Ammon's horn (tissue), 1 donor: ENCODE measurements around the gene REEP1.

Experiments
- DNase-seq: peaks from one replicate; pipeline ENCODE4 v3.0.0-alpha.2; 2016; ENCODE audit warnings: low spot score

The REEP1 gene

DNA sequence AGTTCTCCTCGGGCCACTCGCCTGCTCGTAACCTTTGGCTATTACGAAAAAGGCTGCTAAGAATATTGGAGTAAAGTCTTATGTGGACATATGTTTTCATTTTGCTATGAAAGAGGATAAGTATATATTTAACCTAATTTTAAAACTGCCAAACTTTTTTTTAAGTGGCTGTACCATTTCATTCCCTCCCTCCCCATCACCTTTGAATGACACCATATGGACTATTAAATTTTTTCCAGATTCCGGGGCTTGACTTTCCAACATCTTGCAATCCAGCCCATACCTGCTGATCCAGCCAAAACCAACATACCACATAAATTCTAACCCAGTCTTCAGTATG is 31.5 kb downstream of the REEP1 start:
- DNase-seq: no peak

DNA sequence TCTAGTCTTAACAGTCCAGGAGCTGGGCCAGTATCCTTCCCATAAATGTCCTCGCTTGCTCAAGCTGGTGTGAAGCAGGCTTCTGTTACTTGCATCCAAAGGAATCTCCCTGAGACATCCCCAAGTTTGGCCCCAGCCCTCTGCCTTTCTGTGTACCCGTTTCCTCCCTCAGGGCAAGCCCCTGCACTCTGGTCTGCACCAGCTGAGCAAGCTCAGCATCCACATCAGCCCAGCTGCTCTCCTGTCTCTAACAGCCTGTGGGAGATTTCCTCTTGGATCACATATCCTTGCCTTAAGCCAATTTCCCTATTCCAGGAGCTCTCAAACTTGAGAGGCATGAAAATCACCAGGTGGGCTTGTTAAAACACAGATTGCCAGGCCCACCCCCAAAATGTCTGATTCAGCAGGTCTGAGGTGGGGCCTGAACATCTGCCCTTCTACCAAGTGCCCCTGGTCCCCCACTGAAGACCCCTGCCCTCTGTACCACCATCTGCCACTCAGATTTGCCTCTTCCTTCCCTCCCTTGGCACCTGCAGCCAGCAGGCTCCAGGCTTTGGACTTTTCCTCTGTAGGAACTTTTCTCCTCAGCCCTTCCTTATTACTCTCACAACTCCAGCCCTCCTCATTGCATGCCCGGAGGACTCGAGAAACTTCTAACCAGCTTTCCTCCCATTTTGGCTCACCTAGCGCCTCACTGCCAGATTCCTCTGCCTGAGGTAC is 32.1 kb downstream of the REEP1 start:
- DNase-seq: no peak

DNA sequence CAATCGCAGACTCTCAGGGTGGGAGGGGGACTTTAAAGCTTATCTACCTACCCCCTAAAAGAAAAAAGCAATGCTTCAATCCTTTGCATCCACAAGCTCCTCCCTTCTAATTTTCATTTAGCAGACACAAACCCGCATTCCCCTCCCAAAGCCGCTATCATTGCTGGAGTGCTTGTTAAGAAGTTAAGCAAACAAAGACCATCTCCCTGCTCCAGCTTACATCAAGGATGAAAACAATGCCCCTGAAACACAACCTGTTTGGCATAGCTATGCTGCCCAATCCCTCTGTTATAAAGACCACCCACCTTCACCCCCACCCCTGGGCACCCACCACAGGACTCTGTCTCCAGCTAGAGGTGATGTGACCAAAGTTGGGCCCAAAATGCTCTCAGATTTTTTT is 33.0 kb downstream of the REEP1 start:
- DNase-seq: no peak

DNA sequence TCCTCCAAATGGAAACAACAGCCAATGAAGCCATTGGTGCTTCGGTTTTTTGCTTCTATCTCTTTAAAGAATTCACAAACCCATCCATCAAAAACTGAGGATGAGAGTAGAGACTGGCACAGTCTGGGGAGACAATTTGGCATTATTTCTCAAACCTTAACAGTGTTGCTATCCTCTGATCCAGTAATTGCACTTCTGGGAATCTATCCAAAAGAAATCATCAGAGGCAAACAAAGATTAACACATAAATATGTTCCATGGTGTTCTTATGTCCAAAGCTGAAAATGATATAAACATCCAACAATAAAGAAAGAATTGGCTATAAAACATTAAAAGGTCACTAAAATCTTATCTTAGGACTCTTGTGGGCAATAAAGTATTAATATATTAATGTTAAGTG is 35.1 kb downstream of the REEP1 start:
- DNase-seq: no peak

DNA sequence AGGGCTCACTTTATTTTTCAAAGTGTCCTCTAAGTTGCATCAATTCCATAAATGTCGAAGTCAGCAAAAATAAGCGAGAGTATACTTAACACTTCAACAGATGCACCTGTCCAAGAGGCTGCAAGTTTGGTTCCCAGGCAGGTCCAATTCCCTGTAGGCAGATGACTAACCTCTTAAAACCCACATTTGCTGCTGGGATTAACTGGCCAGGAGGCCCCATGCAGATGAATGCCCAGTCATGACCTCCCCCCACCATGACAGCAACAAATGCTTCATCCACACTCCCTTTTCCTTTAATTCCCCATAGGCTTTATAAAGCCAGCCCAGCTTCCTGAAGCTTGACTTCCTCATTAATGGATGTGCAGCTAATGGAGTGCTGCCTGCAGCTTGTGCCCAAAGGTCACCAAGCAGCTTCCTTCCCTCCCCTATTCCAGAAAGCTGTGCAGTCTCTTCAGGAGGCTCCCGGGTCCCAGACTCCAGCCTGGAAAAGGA is 35.7 kb downstream of the REEP1 start:
- no peak for DNase-seq

DNA sequence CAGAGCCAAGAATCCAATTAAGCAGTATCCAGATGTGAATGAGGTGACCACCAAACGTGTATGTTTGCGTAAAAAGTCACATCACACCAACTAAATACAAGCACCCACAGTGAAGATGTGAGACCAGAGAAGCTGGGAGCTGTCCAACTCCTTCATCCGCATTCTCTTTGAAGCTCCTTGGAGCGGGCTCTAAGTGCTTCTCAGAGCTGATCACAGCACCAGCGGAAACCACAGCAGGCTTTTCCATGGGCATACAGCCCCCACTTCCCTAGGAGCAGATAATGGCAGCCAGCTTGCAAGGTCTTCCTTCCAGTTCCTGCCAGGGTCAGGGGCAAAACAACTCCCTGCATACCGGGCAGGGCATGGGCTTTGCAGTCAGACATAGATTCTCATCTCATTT is 36.4 kb downstream of the REEP1 start:
- no peak for DNase-seq

DNA sequence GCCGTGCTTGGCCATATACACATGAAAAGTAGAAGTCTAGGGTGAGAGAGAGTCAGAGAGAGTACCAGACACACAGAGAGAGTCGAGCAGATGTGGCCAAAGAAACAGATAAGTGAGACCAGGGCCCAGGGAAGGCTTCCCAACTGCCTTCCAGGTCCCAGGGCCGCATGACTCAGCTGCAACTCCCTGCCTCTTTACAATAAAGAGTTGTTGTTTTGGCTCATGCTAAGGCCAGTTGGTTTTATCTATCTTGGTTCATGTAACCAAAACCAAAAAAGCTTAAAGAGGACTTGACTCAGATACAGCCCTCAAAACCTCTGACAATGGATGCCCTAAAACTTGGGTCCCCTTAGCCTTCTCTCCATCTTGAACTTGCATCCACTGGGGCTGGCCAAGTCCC is 36.9 kb downstream of the REEP1 start:
- DNase-seq: no peak

DNA sequence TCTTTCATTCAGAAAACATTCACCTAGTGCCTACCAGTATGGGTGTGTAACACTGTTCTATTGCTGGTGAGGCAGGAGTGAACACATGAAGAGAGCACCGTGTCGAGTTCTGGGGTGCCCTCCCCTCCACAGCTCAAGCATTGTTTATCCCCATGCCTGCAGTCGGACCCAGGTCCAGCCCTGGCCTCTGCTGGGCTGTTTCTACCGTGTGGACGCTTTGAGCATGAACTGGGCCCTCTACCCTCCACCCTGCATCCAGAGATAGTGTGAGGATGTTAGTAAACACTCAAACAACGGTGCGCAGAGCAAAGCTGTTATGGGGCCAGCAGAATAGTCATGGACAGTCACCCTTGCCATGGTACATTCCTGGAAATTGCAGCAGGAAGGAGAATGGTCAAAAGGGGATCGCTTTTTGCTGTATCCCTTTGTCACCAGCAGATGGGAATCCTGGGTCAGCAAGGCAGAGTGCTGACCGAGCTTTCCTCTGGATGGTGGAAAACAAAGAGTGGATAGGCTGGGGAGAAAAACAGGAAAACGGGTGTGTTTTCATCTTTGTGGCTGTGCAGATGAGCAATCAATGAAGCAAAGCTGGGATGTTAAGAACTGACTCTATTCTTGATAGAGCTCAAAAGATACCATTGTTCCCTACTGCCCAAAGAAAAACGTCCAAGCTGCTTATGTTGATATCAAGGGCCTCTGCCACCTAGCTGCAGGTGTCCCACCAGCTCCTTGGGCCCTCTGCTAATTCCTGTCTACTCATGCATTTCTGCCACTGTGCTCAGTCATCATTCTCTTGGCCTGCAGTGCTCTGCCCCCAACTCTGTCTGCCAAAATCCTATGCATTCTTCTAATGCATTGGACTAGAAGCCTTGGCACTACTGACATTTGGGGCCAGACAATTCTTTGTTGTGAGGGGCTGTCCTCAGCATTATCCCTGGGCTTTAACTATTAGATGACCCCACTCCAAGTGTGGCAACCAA is 38.7 kb downstream of the REEP1 start:
- peak; percentile 69 for DNase-seq

DNA sequence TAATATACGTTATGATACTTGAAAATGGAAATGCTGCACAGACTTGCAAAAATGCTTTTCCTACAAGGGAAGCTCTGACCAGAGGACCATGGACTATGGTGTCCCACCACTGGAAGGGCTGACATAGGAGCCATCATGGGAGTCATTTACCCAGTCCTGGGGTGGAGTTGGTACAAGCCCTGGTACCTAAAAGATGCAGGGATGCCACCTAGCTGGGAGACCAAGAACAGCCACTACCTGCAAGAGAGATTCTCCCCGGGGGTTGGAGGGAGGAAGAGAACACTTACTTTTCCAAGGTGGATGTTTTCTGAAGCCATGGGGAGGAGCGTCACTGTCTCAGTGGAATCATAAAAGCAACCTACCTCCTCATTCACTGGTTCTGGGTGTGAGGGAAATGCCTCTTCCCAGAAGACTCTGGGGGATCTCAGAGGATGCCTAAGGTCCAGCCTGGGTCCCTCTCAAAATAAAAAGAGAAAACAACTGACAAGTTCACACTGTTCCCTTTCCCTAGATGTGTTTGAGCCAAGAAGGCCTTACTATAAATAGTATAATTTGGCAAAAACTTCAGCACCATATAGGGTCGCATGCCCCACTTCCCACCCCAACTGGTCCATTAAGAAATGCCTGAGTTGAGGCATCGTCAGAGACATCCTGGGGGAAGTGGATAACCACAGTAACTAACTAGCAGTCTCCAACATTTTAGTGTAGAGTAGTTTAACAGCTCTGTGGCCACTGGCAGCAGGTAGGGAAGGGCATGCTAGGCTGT is 39.9 kb downstream of the REEP1 start:
- no peak for DNase-seq

DNA sequence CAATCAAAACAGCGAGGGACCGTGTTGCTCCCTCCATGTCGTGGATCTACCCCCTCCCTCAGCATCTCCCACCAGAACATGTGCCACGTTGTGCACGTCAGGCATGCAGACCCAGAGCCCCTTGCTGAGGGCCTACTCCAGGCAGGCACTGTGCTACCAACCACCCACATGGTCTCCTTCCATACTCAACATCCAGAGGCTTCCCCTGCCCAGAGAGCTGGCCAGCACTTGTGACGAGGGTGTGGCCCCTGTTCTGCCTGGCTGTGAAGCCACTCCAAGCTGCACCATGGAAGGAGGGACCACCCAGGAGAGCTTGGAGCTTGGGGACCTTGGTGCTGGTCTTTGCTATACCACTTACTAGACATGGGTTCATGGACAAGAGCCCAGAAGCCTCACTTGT is 40.5 kb downstream of the REEP1 start:
- DNase-seq: no peak

DNA sequence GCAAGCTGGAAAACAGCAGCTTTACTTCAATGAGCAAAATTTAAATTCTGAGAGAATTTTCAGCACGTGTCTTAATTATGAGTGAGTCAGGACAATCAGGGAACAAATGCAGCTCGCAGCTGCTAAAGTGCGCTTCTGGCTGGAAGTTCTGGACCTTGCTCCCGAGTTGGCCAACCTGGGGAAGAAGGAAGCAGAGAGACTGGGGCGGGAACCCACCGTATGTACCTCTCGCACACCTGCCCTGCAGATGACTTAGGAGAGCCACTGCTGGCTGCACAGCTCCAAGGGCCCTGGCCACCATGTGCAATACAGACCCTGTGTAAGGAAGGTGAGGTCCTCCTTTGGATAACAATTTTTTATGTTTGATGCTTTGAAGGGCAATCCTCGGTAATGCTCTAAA is 42.4 kb downstream of the REEP1 start:
- DNase-seq: no peak

DNA sequence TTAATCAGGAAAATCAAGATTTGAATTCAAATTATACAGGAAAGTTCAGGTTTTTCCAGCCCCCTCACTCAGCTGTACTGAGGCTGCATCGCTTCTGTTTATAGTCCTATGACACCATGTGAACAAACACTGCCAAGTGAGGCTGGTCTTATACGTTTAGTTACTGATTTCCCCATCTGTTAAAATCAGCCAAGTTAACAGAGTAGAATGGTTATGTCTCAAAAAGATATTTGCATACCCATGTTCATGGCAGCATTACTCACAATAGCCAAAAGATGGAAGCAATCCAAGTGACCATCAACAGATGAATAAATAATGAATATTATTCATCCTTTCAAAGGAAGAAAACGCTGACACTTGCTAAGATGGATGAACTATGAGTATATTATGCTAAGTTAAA is 43.8 kb downstream of the REEP1 start:
- no peak for DNase-seq

DNA sequence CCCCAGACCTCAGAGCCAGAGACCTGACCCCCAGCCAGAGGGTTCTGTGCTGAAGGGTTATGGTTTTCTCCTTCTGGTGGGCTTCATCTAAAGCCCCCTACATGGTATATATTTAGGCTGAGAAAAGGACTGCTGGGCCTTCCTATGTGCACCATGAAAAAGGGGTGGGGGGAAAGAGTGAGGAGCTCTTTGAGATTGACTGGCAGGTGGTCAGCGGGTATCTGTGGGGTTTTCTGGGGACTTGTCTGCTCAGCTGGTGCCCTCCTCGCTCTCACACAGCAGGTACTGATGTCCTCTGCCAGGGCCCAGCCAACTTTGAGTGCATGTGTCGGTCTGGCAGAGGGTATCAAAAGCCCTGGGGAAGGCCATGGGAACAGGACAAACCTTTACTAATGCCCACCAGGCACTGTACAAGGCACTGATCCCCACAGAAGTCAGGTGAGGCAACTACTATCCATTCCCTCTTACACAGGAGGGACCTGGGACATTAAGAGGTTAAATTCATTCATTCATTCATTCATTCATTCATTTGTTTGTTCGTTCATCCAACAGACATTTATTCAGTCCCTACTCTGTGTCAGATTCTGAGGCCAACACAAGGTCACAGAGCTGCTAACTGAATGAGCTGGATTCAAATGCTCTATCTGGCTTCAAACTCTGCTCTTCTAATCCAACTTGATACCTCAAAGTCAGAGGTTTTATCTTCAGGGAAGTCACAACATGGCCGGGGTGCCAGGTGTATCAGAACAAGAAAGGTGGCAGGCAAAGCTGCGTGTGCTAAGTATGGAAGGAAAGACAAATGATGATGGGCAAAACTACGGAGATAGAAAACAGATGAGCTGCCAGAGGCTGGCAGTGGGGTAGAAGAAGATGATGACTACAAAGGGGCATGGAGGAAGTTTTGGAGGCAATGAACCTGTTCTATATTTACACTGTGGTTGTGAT is 44.6 kb downstream of the REEP1 start:
- DNase-seq: no peak

DNA sequence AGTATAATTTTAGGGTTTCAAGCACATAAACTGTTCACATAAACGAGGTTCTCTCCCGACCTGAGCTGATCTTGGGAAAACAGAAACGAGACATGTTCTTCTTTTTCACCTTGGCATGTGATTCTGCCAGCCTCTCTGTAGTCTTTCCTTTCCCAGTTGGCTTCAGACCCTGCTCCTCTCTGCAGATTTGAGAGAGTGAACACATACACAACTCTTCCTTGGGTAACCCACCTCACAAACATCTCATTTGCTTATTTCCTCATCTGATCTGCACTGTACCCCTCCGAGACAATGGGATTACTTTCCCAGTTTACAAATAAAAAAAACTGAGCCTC is 46.1 kb downstream of the REEP1 start:
- no peak for DNase-seq

DNA sequence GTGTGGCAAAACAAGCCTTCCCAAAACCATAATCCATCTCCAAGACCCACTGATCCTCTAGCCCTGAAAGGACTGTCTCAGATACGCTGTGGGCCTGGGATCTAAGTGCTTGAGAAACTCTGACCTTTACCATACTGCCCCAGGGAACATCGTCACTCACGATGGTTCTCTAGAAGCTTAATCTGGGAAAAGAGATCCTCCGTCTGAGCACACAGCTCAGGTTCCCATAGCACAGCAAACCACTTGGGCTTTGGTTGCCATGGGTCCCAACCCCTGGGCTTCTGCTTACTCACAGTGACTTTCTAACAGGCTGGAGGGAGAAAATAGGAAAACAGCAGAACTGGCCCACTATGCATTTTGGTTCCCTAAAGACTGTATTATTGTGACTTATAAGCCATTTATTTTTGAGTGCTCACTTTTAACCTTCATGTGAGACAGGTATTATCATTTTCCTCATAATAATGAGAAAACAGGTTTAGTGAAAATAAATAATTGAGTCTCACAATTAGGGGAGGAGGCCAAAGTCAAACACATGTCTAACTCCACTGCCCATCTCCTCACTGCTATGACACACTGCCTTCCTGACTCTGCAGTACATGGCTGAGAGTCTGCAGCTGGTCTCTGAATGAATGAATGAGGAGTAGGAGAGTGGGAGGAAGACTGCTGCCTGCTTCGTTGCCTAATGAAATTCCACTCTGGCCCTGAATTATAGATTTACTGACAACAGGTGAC is 46.7 kb downstream of the REEP1 start:
- DNase-seq: no peak

DNA sequence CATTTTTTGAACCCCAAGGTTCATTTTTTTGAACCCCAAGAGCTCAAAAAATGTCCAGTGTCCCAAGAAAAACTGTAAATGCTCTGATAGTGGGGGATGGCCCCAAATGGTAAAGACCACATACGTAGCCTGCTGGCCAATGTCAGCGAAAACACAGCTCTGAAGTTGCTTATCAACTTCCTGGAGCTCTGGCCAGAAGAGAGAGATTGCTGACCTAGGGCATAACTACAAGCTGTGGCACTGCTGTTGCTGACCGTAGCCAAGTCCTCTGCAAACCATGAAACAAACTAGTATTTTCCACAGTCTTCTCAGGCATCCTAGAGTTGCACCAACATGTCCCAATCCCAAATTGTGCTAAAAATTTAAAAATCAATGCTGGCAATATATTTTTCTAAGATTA is 50.9 kb downstream of the REEP1 start:
- DNase-seq: no peak

DNA sequence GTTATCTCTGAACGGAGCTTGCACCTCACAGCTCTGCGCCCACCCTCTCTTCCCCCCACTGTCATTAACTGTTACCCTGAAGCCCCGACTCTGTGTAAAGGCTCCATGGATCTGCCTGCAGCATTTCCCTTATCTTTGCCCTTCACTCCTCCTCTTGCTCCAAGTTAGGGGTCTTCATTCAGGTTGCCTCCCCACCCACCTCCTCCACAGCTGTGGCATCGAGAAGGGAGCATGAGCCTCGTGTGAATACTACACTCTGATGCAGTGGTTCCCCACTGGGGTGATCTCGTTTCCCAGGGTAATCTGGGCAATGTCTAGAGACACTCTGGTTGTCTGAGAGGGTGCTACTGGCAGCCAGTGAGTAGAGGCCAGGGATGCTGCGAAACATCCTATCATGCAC is 51.4 kb downstream of the REEP1 start:
- DNase-seq: no peak

DNA sequence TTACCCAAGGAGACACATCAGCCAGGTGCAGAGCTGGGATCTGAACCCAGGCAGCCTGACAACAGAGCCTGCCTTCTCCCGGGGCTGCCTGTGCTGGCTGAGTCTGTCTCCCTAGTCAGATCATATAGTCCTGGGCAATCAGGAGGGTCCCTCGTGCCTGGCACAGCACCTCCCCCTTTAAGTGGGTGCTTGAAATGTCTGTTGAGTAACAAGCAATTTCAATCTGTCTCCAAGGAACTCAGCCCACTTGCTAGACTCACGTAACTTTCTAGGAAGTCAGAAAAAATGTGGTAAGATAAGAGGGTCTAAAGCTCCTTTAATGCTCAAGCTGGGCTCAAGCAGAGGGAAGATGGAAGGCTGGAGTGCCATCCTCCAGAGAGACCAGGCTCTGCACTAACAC is 51.9 kb downstream of the REEP1 start:
- no peak for DNase-seq

DNA sequence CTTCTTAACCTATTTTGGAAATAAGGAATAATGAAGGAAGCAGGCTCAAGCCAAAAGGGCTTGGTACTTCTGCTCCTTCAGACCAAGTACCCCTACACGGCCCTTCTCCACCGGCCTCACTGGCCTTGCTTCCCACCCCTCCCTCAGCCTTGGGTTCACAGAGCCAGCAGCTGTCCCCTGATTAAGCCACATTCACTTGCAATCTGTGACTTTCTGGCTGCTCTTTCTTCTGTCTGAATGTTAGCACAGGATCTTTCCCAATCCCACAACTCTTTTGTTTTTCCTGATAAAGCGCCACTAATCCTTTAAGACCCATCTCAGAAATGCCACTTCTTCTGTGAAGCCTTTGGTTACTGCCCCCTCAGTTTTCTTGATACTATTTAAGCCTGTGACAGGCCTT is 52.4 kb downstream of the REEP1 start:
- DNase-seq: no peak

DNA sequence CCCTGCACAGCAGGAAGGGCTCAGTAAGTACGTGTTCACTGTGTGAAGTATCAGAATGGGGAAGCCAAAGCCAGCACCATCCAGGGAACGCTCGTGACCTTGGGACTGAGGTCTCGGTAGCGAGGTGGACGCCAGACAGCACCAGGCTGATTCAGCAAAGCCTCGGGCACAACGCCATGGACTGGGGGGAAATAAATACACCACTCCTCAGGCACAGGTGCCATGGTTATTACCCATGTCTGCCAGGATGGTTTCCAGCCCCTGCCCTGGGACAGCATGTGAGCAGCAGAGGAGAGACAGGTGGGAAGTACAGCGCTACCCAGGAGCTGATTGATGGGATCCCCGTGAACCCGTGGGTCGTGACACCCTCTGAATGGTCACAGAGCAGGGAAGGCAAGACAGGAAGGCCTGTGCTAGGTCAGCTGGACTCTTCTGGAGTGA is 53.0 kb downstream of the REEP1 start:
- DNase-seq: no peak
